NCI-H345 treated with DMSO at 0.1 percent for 48 hours (cell line): ENCODE data around the gene HOXD10.

Experiments used
- DNase-seq: peaks from one replicate; lab custom pipeline; 2025; ENCODE audit not compliant: unreplicated experiment; lab: John Stamatoyannopoulos, UW

HOXD10 gene

GRCh38 chr2:176115883-176116813 is at the start of gene HOXD10:
TSS of gene HOXD10 (plus strand) at chr2:176116778. CDS start at chr2:176116834, 56 bp downstream.
- DNase-seq, result no peak

- DNase-seq, result no peak
Measured at GRCh38 chr2:176067589-176068418, 48.8 kb upstream of the HOXD10 start.

GRCh38 chr2:176068419-176068832 is 48.2 kb upstream of the HOXD10 start:
- DNase-seq, result no peak

- DNase-seq, result no peak
Measured at GRCh38 chr2:176071330-176072291, 45.0 kb upstream of the HOXD10 start.

- no peak for DNase-seq
Measured at GRCh38 chr2:176072292-176072669, 44.3 kb upstream of the HOXD10 start.

GRCh38 chr2:176072951-176073904 is 43.4 kb upstream of the HOXD10 start:
- no peak for DNase-seq

GRCh38 chr2:176074919-176075425 is 41.6 kb upstream of the HOXD10 start:
- DNase-seq, result no peak

GRCh38 chr2:176075481-176075880 is 41.1 kb upstream of the HOXD10 start:
- DNase-seq, result no peak

GRCh38 chr2:176076063-176076462 is 40.5 kb upstream of the HOXD10 start:
- no peak for DNase-seq

- DNase-seq, result no peak
Measured at GRCh38 chr2:176076796-176077195, 39.8 kb upstream of the HOXD10 start.

GRCh38 chr2:176078541-176079284 is 37.9 kb upstream of the HOXD10 start:
- DNase-seq, result no peak

- DNase-seq, result no peak
Measured at GRCh38 chr2:176079285-176079830, 37.2 kb upstream of the HOXD10 start.

- peak; percentile 29 for DNase-seq
Measured at GRCh38 chr2:176079831-176080539, 36.6 kb upstream of the HOXD10 start.

GRCh38 chr2:176080540-176081375 is 35.8 kb upstream of the HOXD10 start:
- DNase-seq, result no peak

- no peak for DNase-seq
Measured at GRCh38 chr2:176081376-176081836, 35.2 kb upstream of the HOXD10 start.

- no peak for DNase-seq
Measured at GRCh38 chr2:176081837-176082524, 34.6 kb upstream of the HOXD10 start.
